SK-N-SH (cell line): ENCODE data around the gene ZFP36L1.
A peak's percentile ranks its signal among the peaks of the same experiment; 100 is the strongest.

Experiments used
- CTCF ChIP-seq: fragments of 200-600 bp; sonication (generic); IDR thresholded peaks from 2 replicates; pipeline ENCODE4 v1.6.1; 2017; ENCODE audit warnings: antibody characterized with exemption, mild to moderate bottlenecking, moderate library complexity
- FOXM1 ChIP-seq: IDR thresholded peaks from 2 replicates; pipeline ENCODE4 v1.4.0; 2012; ENCODE audit warnings: low read depth, mild to moderate bottlenecking
- POLR2AphosphoS5 ChIP-seq: IDR thresholded peaks from 2 replicates; pipeline ENCODE4 v1.6.1; 2012; ENCODE audit warnings: low read depth, low read length
- TAF1 ChIP-seq: IDR thresholded peaks from 2 replicates; pipeline ENCODE4 v1.6.1; 2012; ENCODE audit warnings: low read depth, mild to moderate bottlenecking, low read length, moderate library complexity, borderline replicate concordance
- TF ChIP-seq, protein P1 (sequence below): IDR thresholded peaks from 2 replicates; pipeline ENCODE4 v1.4.0; 2012; ENCODE audit warnings: low read depth, borderline replicate concordance

DNA sequence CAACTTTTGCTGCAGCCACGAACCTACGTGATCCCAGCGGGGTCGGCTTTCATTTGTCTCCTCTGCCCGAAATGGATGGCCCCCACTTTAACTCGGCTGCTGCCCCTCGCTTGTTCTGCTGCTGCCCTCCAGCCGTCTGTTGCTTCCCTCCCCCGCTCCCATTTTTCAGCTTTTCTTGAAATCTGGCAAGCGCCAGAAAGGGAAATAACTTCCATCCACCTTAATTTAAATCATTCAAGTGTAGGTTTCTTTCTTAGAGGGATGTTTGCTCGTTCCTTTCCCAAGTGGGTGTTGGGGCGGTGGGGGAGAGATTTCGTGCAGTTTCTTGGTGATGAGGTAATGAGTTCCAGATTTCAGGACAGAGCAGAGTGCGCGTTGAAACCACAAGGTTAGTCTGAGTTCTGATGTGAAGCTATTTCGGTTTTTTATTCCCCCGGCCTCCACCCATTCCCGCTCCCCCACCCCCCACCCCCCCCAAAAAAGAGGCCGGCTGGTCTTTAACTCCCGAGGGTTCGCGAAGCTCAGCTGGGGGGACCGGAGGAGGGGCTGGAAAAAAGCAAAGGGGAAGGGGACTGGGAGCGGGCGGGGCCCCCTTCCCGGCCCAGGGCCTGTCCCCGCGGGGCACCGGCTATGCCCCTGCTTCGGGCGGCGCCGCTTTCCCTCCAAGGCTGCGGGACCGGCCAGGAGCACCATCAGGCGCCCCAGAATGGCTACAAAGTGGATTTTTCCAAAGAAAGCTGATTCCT is 2.2 kb upstream of the ZFP36L1 start:
- TF ChIP-seq TAF1, result peak; percentile 64
- no peak for TF ChIP-seq CTCF
- TF ChIP-seq POLR2AphosphoS5, result peak; percentile 84
- TF ChIP-seq, protein P1, sequence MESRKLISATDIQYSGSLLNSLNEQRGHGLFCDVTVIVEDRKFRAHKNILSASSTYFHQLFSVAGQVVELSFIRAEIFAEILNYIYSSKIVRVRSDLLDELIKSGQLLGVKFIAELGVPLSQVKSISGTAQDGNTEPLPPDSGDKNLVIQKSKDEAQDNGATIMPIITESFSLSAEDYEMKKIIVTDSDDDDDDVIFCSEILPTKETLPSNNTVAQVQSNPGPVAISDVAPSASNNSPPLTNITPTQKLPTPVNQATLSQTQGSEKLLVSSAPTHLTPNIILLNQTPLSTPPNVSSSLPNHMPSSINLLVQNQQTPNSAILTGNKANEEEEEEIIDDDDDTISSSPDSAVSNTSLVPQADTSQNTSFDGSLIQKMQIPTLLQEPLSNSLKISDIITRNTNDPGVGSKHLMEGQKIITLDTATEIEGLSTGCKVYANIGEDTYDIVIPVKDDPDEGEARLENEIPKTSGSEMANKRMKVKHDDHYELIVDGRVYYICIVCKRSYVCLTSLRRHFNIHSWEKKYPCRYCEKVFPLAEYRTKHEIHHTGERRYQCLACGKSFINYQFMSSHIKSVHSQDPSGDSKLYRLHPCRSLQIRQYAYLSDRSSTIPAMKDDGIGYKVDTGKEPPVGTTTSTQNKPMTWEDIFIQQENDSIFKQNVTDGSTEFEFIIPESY, result no peak; the same call in 1 of the 2 replicates
- 0 out of 2 replicates have a peak, but pooled peaks have one; percentile 33 for TF ChIP-seq FOXM1
